Activated naive CD4-positive, alpha-beta T cell (primary cell): Measurements from ENCODE around the gene HACD3.
A peak's percentile ranks its signal among the peaks of the same experiment; 100 is the strongest.
"Not testable (repeated sequence)": the region's sequence is repeated elsewhere in the genome, so short reads cannot be mapped to it uniquely, and the experiment has no call there.

ENCODE experiments used
- DNase-seq, 4 experiments: peaks; one replicate each; lab custom pipeline; 2025; lab: John Stamatoyannopoulos, UW

Gene HACD3

DNA sequence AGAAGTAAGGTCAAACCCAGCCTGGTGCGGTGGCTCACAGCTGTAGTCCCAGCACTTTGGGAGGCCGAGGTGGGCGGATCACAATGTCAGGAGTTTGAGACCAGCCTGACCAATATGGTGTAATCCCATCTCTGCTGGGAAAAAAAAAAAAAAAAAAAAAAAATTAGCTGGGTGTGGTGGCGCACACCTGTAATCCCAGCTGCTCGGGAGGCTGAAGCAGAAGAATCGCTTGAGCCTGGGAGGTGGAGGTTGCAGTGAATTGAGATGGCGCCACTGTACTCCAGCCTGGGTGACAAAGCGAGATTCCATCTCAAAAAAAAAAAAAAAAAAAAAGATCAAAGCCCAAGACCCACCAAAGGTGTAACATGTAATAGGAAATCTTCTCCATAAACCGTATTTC lies 19.0 kb downstream of the HACD3 start:
- not testable (repeated sequence) for DNase-seq

DNA sequence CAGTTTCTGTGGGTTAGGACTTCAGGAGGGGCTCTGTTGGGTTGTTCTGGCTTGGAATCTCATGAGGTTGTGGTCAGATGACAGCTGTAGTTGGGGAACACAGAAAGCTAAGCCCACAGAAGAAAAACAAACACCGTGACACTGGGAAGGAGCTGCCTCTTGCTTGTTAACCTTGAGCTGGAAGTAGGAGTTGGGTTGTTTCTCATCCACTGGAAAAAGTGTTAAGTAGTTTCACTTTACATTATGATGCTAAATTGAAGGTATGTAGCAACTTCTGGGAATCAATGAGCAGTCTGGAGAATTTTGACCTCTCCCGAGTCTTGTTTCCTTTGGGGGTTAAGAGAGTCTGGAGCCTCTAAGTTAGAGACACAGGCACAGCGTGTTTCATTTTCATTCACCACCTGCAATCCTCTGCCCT lies 20.4 kb downstream of the HACD3 start:
- no peak for DNase-seq

DNA sequence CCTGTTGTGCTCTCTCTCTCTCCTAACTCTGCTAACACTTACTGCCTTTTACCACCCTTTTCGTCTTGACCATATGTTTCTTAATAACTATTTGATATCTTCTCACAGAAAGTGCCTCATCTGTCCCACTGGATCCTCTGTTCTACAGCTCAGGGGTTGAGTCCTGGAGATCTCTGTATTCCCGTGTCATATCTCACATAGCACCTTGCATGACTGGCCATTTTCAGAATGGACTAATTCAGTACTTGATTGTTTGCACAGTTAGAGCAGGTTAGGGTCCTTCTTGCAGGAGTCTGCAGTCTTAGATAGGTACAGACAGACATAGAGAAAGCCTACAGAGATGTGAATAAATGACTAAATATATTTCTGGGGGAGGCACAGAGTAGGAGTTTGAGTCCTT lies 20.9 kb downstream of the HACD3 start:
- no peak for DNase-seq

DNA sequence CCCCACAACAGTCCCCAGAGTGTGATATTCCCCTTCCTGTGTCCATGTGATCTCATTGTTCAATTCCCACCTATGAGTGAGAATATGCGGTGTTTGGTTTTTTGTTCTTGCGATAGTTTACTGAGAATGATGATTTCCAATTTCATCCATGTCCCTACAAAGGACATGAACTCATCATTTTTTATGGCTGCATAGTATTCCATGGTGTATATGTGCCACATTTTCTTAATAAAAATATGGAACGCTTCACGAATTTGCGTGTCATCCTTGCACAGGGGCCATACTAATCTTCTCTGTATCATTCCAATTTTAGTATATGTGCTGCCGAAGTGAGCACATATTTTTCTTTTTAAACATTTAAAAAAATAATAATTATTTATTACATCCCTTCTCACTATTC lies 22.6 kb downstream of the HACD3 start:
- not testable (repeated sequence) for DNase-seq

DNA sequence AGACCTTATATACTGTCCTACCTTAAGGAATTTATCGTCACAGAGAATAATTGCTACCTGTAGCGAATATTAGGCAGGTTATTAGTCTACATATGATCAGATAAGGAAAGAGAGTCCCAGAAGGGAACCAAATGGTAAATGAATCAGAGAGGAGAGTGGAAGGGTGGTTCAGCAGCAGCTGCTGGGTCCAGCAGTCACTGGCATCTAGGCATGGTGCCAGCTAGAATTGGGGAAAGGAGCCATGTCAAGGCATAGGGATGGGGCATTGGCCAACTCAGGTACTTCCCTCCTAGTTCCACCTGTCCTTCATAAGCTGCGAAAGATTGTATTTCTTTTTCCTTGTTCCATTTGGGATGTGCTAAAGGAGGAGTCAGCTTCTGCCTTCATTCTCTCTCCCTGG lies 23.4 kb downstream of the HACD3 start:
- no peak for DNase-seq

DNA sequence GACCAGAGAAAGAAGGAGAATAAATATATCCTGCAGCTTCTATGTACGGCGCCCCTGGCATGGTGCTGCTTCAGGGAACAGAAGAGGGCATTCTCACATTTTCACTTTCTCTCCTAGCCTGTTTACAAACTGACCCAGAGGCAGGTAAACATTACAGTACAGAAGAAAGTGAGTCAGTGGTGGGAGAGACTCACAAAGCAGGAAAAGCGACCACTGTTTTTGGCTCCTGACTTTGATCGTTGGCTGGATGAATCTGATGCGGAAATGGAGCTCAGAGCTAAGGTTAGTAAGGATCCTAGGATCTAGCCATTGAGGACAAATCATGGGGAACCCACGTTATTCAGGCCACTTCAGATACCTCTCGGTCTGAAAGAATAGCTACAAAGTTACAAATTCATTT lies 26.4 kb downstream of the HACD3 start:
- DNase-seq = no peak

DNA sequence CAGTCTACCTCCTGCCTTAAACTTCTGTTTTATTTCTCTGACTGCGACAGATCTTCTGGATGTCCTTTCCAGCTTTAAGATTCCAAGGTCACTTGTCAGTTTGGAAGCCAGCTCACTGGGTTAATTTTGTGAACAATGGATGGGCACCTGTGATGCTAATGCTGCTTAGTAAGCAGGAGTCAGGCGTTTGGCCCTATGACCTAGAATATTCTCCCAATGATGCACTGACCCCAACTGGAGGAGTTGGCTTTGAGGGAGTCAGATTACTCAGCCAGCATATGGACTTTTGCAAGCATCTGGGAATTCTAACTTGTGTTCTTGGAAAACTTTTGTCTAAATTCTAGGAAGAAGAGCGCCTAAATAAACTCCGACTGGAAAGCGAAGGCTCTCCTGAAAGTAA lies 28.1 kb downstream of the HACD3 start:
- DNase-seq = no peak

DNA sequence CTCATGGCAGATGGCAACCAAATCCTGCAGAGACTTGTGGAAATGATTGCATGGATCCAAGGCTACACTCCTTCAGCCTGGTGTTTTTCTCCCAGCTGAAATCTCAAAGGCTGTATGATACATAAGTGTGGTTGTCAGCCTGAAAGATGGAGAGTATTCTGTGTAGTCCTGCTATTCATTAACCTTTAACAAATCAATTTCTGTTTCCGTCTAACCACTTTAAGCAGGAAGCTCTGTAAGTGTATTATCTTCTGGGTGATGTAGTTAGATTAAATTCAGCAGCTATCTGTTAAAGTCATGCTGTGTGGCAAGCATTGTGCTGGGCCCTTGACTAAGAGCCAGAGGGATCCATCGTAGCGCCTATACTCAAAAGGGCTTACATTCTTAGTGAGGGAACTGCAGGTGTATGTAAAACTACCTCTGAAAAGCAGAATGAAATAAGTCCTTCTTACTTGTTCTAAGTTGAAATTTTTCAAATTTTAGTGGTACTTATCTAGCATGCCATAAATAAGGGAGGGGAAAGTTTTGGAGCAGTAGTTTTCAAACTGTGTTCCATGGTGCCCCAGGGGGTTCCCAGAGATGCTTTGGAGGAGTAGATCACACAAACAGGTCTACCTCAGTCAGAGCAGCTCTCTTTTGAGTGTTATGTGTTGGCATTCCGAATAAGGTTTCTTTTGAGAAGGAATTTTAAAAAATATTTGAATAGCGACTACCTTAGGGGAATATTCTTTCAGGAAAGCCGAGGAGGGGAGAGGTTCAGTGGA lies 28.9 kb downstream of the HACD3 start:
- no peak for DNase-seq

DNA sequence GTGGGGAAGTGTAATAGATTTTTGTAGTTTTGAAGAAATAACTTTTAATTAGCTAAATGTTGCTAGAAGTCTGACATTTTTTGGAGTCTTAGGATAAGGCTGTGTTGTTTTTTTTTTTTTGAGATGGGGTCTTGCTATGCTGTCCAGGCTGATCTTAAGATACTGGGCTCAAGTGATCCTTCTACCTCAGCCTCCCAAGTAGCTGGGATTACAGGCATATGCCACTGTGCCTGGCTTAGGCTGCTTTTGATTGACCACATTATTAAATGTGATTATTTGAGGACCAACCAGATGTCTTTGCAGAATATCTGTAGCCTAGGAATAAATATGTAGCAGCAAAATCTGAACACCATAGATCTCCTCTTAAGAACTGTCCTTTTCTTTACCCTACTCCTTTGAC lies 29.7 kb downstream of the HACD3 start:
- no peak for DNase-seq

DNA sequence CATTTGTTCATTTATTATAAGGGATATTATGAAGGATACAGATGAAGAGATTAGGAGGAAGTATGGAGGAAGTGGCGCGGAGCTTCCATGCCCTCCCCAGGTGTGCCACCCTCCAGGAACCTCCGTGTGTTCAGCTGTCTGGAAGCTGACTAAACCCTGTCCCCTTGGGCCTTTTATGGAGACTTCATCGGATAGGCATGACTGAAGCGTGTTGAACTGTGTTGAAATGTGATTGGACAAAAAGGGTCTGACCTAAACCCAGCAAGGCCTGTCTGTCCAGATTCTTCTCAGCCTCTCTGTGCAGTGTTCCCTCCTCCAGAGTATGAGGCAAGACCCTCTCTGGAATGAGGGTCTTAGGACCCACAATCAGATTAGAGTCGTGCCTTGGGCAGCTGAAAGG lies 31.7 kb downstream of the HACD3 start:
- DNase-seq = no peak

DNA sequence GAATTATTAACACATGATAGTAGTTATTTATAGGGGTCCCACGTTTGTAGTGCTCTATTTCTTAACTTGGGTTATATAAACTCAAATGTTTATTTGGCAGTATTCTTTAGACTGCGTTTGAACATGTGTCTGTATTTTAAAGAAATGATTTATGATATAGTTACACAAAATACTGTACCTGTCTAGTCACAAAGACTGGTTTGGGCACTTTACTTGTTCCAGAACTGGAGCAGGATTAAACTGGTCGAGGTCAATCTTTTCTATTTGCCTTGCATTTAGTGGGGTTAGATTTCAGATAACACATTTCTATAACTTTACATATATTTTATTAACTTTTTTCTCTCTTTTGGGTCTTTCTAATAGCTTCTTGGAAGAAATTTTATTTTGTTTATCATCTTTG lies 39.5 kb downstream of the HACD3 start:
- no peak for DNase-seq

DNA sequence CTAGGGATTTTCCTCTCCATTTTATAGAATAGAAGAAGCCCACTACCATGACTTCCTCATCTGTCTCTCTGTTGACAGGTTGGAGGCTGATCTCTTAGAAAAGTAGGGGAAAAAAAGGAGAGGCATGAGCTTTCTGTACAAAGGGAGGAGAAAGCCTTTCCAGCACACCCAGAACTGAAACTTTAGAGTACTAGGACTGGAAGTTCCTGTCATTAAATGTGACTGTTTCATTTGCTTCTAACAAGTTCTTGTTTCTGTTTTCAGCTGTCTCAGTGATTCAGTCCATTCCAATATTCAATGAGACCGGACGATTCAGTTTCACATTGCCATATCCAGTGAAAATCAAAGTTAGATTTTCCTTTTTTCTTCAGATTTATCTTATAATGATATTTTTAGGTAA lies 41.7 kb downstream of the HACD3 start:
- DNase-seq = no peak

DNA sequence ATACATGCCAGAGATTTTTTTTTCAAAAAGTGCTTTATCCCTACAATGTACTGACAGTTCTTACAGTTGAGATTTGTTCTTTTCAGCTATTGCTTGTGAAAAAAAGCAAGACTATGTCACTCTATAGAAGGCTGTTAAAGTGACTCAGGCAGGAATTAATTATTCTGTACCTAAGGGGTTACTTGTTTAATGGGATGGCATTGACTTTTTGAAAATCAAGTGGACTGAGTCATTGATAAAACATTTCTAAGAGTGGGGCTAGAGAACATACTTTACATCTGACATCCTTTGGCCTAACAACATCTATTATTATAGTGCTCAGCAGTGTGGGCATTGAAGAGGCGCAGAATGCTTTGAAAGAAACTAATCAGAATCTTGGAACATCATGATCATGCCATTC lies 46.4 kb downstream of the HACD3 start:
- DNase-seq = no peak

DNA sequence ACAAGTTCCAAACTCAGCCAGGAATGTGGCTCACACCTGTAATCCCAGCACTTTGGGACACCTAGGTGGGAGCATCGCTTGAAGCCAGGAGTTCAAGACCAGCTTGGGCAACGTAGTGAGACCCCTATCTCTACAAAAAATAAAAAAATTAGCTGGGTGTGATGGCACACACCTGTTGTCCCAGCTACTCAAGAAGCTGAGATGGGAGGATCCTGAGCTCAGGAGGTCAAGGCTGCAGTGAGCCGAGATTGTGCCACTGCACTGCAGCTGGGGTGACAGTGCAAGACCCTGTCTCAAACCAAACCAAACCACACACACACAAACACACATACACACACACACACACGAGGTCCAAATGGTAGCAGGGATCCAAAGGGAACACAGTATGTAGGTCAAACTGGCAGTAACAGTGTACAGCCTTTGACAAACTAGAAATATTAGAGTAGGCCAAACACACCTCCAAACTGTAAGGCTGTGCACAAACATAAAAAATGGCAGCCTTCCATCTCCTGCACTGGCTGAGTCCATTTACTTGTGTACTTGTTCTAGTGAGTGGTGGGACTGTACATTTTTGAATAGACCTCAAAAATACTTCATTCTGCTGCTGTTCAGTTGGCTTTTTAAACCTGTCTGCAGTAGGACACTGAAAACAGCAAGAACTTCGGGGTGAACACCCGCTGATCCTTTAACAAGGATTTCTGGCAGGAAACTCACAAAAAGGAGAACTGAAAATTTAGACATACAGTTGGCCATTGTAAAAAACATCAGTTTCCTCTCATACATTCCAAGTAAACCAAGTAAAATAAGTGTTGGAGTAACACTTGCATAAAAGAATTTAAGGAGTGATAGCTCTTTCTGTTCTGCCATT lies 47.1 kb downstream of the HACD3 start:
- DNase-seq = no peak

DNA sequence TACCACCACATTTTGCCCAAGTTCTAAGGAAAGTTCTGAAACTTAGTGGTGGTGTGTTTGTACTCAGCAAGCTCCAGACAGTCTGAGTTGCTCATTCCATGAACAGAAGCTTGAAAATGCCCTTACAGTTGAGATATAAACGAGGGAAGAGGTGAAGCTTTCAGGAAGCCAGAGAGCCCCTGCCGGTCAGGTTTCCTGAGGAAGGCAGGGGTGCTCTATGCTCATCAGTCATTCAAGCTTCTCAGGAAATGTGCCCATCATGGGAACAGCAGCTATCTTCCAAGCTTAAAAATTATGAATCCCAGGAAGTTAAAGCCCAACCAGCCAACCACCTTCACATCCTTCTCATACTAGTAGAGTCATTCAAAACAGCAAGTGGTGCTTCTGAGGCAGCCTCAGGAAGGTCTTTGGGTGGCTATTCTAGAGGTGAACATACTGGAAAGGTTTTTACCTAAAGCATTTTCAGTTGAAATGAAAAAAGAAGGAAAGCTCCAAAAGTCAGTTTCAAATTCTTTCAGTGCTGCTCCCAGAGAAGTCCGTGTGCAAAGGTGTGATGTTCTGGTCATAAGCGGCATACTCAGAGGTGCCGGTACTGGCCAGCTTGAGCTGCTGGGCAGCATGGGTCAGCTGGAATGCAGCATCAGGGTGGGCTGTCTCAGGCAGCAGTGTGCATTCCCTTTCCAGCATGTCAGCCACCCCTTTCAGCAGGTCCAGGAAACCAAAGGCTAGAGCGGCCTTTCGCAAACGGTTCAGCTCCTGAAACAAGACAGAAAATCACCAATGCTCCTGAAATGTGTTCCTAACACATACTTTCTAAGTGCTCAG lies 48.9 kb downstream of the HACD3 start:
- DNase-seq = no peak

DNA sequence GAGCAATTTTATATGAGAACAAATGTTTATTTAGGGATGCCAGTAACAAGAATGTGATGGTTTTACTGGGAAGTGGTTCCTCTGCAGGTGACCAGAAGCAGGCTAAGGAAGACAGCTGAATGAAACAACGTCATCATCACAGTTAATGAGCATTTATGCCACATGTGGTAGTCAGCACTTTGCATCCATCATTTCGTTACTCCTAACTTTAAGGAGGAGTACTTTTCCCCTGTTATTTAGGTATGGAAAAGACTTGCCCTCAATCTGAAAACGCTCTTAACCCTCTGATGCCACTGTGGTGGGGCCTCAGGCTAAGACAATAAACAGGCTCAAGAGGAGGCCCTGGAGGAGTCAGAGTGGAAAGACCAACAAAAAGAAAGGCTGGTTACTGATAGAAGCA lies 49.5 kb downstream of the HACD3 start:
- no peak for DNase-seq

DNA sequence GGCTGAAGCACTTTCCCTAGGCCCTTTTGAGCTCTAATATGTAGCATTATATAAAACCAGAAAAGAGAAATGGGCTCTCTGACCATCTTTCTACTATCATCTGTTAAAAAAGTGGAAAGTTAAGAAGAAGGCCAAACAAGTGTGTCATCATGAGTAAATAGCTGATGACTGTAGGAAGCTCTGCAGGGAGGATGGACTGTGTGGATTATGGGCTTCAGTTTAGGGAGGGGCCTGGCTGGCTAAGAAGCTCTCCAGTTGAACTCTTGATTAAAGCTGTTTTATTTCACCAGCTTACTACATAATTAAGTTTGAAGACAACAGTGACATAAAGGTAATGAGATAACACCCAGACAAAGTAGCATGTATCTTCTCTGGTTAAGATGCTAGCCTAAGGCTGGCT lies 50.0 kb downstream of the HACD3 start:
- DNase-seq = no peak

DNA sequence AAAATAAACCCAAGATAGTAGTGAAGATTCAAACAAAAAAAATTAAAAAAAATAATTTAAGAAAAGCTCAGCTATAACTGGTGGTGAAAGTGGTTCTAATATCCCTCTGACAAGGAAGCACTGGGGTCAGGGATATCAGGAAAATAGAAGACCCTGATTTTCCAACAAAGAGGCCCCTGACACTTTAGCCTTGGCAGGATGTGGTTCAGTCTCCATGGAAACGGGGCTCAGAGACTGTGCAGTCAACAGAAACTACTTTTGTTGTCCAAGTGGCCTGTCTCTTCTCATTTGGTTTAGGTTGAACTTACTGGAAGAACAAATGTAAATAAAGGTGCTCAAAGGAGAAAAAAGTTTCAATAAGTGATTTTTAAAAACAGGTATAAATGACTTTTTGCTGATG lies 53.4 kb downstream of the HACD3 start:
- peak in 2 of 4 experiments; percentile 3 to 15 for DNase-seq

DNA sequence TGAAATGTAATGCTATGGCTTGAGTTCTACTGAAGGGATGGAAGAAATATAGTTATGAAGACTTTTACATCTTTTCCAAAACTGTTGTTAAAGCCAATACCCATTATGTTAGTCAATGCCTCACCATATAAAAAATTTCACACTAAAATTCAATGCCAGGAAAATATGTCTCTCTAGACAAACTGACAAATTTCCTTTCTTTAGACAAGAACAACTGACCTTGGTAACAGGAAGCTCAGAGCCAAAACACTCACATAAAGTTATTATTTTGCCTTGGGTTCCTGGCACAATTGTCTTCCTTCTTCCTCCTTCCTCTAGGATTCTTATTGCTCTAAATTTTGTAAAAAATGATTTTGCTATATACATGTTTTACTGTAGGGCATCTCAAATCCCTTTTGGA lies 54.0 kb downstream of the HACD3 start:
- no peak for DNase-seq

DNA sequence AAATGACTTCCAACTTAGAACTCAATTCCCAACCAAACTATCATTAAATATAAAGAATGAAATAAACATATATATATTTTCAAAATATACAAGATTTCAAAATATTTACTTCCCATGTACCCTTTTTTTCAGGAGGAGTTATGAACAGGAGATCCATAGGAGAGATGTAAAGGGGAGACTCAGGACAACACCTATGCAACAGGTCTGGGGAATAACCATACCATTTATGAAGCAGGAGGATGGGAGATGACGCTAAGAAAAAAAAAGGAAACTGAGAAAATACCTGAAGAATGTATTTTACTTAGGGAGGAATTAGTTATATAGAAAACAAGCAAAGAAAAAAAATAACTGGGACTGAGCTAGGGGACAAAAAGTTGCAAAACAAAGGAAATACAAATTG lies 56.8 kb downstream of the HACD3 start:
- DNase-seq = no peak

DNA sequence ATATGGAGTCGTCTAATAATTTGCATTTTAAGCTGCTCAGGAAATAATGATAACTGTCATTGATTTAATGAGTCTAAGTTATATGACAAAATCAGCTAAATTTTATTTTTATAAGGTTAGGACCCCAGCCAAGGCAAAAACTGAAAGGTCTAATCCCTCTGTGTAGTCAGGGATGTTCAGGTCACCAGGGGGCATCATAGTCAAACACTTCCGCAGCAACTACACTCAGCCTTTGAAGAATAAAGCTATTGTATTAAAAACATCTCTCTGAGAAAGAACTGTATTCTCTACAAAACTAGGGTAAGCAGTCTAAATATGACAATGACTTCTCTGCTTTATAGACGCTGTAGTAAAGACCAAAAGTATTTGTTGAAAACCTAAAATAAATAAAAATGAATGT lies 65.7 kb downstream of the HACD3 start:
- no peak for DNase-seq

DNA sequence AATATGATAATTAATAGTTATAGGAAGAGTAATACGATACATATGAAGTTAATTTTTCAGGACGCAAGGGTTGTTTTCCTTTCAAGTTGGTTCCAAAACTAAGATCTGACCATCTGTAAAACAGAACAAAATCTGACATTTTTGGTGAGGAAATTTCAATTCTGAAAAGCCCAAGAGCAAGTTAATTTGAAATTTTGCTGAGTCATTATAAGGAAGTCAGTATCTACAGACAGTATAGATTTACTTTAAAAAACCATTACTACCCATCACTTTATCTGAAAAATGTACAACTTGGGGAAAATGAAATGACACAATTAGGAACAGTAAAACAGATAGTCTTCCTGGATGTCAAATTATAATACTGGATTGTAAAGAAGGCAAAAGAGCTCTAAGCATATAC lies 68.2 kb downstream of the HACD3 start:
- DNase-seq = no peak

DNA sequence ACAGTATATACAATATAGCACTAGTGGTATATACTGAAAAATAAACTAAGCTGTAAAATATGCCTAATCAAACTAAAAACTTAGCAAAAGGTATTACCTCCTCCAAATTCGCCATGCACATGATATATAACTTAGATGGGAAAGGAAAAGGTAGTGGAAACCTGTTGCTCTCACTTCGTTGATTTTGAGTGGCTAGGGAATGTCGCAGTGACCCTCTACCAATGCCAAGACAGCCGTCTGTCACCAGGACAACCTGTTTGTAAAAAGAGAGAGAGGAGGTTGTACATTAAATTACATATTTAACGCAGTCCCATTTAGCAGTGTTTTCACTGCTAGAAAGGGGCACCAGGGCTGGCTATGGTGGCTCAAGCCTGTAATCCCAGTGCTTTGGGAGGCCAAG lies 69.4 kb downstream of the HACD3 start:
- DNase-seq = no peak
